NCI-H2107 treated with DMSO at 0.1 percent for 48 hours (cell line): ENCODE data around the gene RASD1.
"Not testable (repeated sequence)": the region's sequence is repeated elsewhere in the genome, so short reads cannot be mapped to it uniquely, and the experiment has no call there.

Experiments
- DNase-seq: peaks from one replicate; lab custom pipeline; 2025; ENCODE audit not compliant: unreplicated experiment; lab: John Stamatoyannopoulos, UW

Gene RASD1

GRCh38 chr17:17499402-17500145 lies 3.4 kb upstream of the RASD1 start:
- no peak for DNase-seq

- DNase-seq, result no peak
Measured at GRCh38 chr17:17498606-17499301, 2.6 kb upstream of the RASD1 start.

- no peak for DNase-seq
Measured at GRCh38 chr17:17497845-17498520, 1.8 kb upstream of the RASD1 start.

- no peak for DNase-seq
Measured at GRCh38 chr17:17497065-17497844, 1.1 kb upstream of the RASD1 start.

- DNase-seq, result no peak
Measured at GRCh38 chr17:17495536-17496188, 533 bp downstream of the RASD1 start.

- no peak for DNase-seq
Measured at GRCh38 chr17:17494870-17495535, 1.2 kb downstream of the RASD1 start.

GRCh38 chr17:17494499-17494869 lies 1.7 kb downstream of the RASD1 start:
- DNase-seq, result no peak

- DNase-seq, result no peak
Measured at GRCh38 chr17:17493986-17494466, 2.2 kb downstream of the RASD1 start.

GRCh38 chr17:17493249-17493985 lies 2.8 kb downstream of the RASD1 start:
- DNase-seq, result no peak

- no peak for DNase-seq
Measured at GRCh38 chr17:17492571-17492970, 3.6 kb downstream of the RASD1 start.

GRCh38 chr17:17492085-17492484 lies 4.1 kb downstream of the RASD1 start:
- no peak for DNase-seq

- no peak for DNase-seq
Measured at GRCh38 chr17:17491546-17491988, 4.6 kb downstream of the RASD1 start.

GRCh38 chr17:17491031-17491471 lies 5.1 kb downstream of the RASD1 start:
- no peak for DNase-seq

- DNase-seq, result no peak
Measured at GRCh38 chr17:17487998-17488397, 8.2 kb downstream of the RASD1 start.

GRCh38 chr17:17486416-17486815 lies 9.8 kb downstream of the RASD1 start:
- DNase-seq, result not testable (repeated sequence)

- no peak for DNase-seq
Measured at GRCh38 chr17:17485420-17485819, 10.8 kb downstream of the RASD1 start.

- DNase-seq, result no peak
Measured at GRCh38 chr17:17484451-17484899, 11.7 kb downstream of the RASD1 start.

GRCh38 chr17:17481860-17482259 lies 14.3 kb downstream of the RASD1 start:
- DNase-seq, result no peak

- no peak for DNase-seq
Measured at GRCh38 chr17:17480593-17481148, 15.5 kb downstream of the RASD1 start.
